ENCODE results near the gene COL8A1. TPM values are rescaled to one million over a fixed set of nuclear protein-coding genes. Genes with fewer than 3 reads are reported as not detected.
A peak's percentile ranks its signal among the peaks of the same experiment; 100 is the strongest.

The COL8A1 gene
- total RNA-seq, 2 experiments from 2014 or later, result 0.07 TPM; not detected in 1

DNA sequence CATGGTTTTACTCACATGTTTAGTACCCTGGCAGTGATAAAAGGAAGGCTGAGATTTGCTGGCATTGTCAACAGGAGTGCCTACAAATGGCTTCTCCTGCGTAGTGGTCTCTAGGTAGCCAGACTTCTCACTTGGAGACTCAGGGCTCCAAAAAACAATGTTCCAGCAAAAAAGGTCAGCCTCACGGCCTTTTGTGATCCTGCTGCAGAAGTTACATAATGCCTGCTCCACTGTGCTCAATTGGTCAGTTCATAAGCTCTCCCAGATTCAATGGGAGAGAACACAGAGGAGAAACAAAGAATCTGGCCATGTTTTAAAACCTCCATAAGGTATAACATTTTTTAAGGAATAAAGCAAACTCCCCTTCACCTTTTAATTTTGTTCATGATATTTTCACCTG lies 103.2 kb downstream of the COL8A1 start:
- H3K27me3 Mint-ChIP-seq, result no peaks in the 10 kb centered on the region
- H3K27ac Mint-ChIP-seq, result no peak overlapping the region
- ChIA-PET POLR2A (no interaction called here), CTCF (no interaction called here)
- H3K4me3 Mint-ChIP-seq, result no peak overlapping the region
- no peak for DNase-seq
- no peaks in the 10 kb centered on the region for H3K36me3 Mint-ChIP-seq (ENCODE audit: low read depth)
- H3K4me1 Mint-ChIP-seq, result no peaks in the 10 kb centered on the region
- H3K9me3 Mint-ChIP-seq, result no peaks in the 10 kb centered on the region

DNA sequence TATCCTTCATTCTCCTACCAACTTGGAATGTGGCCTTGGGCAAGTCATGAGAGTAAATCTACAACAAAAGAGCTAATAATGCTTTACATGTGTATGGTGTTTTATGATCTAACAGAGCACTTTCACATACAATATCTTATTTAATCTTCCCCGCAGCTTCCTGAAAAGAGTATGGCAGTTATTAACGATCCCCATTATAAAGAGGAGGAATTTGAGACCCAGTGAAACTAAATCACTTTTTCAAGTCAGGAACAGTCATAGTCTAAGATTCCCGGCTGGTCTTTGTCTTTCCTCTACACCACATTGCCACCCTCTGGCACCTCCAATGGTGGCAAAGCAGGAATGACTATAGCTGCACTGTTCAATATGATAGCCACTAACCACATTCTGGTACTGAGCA lies 109.5 kb downstream of the COL8A1 start:
- Mint-ChIP-seq H3K36me3 (ENCODE audit: low read depth) (no peaks in the 10 kb centered on the region), H3K27me3 (peaks cover 7% of the 10 kb centered on the region), H3K4me3 (no peak overlapping the region), H3K4me1 (no peaks in the 10 kb centered on the region), H3K9me3 (no peaks in the 10 kb centered on the region), H3K27ac (no peak overlapping the region)
- POLR2A ChIA-PET, result no interaction called here
- DNase-seq, result no peak
- CTCF ChIA-PET, result no interaction called here

DNA sequence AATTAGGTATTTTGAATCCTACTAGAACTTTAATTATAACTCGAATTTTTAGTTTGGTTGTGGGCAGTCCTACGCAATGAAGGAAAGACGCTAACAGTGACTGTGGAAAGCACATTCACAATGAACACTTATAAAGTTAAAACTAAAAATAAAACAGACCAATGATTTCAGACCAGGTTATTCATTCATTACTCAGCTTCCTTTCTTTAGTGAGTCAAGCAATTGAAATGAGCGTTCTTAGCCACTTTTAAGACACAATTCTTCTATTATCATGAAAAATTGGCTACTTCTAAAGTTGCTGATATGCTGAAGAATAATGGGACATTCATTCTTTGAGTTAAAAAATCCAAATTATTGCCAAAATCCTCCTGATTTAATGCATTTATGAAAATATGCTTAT lies 113.3 kb downstream of the COL8A1 start:
- no peak for DNase-seq
- no peak overlapping the region for H3K27ac Mint-ChIP-seq
- ChIA-PET POLR2A (no interaction called here), CTCF (no interaction called here)
- no peaks in the 10 kb centered on the region for H3K9me3 Mint-ChIP-seq
- H3K4me3 Mint-ChIP-seq, result no peak overlapping the region
- no peaks in the 10 kb centered on the region for H3K36me3 Mint-ChIP-seq (ENCODE audit: low read depth)
- H3K27me3 Mint-ChIP-seq, result peaks cover 17% of the 10 kb centered on the region
- no peaks in the 10 kb centered on the region for H3K4me1 Mint-ChIP-seq

DNA sequence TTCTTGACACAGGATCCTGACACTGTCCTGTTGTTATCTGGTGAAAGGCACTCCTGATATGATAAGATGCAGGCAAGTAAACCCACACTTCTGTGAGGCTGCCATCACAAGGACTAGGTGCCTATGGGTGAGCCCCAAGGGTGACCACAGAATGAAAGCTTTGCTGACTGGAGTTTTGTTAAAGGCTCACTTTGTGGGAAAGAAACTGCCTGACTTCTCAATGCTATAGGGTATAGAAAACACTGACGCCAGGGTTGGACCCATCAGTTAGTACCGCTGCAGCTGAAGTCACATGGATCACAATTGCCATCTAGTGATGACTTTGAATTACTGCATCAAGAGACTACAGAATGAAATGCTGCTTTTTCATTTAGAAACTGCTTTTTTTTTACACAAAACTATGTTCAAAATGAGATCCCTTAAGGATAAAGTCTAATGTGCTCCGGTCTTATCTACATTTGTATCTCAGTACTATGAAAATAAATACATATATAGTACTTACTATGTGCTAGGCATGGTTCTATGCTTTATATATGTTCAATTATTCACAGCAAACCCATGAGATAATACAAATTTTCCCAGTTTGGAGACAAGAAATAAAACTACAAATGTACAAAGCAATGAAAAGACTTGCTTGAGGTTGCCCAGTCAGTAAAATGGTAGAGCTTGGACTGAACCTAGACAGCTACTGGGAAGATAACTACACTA lies 115.0 kb downstream of the COL8A1 start:
- DNase-seq, result peak; percentile 27
- Mint-ChIP-seq H3K27me3 (peaks cover 24% of the 10 kb centered on the region), H3K4me1 (no peaks in the 10 kb centered on the region), H3K9me3 (no peaks in the 10 kb centered on the region), H3K36me3 (ENCODE audit: low read depth) (no peaks in the 10 kb centered on the region), H3K27ac (no peak overlapping the region), H3K4me3 (no peak overlapping the region)
- ChIA-PET POLR2A (no interaction called here), CTCF (no interaction called here)

DNA sequence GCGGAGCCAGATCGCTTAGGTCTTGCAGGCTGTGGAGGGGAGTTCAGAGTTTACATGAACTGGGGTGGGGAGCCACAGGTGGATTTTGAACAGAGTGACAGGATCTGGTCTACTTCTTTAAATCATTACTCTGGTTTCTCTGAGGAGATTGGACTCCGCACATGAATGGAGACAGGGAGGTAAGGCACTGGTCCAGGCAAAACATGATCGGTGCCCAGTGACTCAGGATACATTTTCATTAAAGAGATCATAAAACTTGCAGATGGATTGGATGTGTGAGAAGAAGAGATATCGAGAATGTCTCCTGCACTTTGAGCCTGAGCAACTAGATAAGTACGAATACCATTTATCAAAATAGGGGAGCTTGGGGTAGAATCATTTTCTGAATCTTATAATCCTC lies 117.4 kb downstream of the COL8A1 start:
- DNase-seq, result no peak
- peaks cover 39% of the 10 kb centered on the region for H3K27me3 Mint-ChIP-seq
- ChIA-PET CTCF (no interaction called here), POLR2A (no interaction called here)
- H3K36me3 Mint-ChIP-seq (ENCODE audit: low read depth), result no peaks in the 10 kb centered on the region
- no peaks in the 10 kb centered on the region for H3K9me3 Mint-ChIP-seq
- no peaks in the 10 kb centered on the region for H3K4me1 Mint-ChIP-seq
- H3K27ac Mint-ChIP-seq, result no peak overlapping the region
- H3K4me3 Mint-ChIP-seq, result no peak overlapping the region

DNA sequence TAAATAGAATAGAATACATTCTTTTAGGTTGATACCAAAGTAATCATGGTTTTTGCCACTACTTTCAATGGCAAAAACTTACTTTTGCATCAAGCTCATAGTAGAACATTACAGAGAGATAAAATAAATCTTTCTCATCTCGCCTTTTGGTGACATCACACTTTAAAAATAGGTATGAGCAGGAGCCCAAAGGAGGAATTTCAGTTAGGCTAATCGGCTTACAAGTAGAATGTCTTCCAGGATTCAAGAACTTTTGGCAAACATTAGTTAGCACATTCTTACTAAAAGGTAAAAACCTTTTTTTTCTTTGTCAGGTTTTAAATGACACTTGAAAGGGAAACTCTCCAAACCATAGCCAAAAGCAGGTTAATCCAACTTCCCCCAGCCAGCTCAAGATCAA lies 119.6 kb downstream of the COL8A1 start:
- DNase-seq, result no peak
- Mint-ChIP-seq H3K27ac (no peak overlapping the region), H3K4me1 (no peaks in the 10 kb centered on the region), H3K9me3 (no peaks in the 10 kb centered on the region), H3K27me3 (peaks cover 33% of the 10 kb centered on the region), H3K4me3 (no peak overlapping the region), H3K36me3 (ENCODE audit: low read depth) (no peaks in the 10 kb centered on the region)
- ChIA-PET CTCF (no interaction called here), POLR2A (no interaction called here)

DNA sequence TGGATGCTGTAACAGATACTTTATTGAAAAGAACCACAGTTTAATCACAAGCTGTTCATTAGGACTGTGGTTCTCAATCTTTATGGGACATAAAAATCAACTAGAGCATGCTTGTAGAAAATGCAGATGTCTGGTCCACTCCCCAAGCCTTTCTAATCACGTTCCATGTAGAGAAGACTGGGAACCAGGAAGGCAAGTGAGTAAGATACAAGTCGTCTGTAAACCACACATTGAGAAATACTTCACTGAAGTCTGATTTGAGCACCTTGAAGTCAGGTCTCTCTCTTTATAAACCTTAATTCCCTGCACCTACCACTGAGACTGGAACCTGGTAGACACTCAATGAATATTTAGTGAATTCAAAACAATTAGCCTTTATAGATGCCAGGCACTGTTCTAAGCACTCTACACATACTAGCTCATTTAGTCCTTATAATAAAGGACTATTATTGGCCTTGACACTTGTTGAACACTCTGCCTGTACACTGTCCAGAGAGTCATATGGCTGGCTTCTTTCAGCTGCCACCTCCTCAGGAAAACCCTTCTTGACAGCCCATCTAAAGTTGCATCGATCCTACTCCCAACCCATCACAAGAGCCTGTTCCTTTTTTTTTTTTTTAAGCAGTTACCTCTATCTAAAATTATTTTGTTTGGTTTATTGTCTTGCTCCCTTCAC lies 120.2 kb downstream of the COL8A1 start:
- no peak overlapping the region for H3K4me3 Mint-ChIP-seq
- no peaks in the 10 kb centered on the region for H3K36me3 Mint-ChIP-seq (ENCODE audit: low read depth)
- H3K27ac Mint-ChIP-seq, result no peak overlapping the region
- peaks cover 33% of the 10 kb centered on the region for H3K27me3 Mint-ChIP-seq
- POLR2A ChIA-PET, result no interaction called here
- H3K9me3 Mint-ChIP-seq, result no peaks in the 10 kb centered on the region
- CTCF ChIA-PET, result no interaction called here
- no peak for DNase-seq
- no peaks in the 10 kb centered on the region for H3K4me1 Mint-ChIP-seq

DNA sequence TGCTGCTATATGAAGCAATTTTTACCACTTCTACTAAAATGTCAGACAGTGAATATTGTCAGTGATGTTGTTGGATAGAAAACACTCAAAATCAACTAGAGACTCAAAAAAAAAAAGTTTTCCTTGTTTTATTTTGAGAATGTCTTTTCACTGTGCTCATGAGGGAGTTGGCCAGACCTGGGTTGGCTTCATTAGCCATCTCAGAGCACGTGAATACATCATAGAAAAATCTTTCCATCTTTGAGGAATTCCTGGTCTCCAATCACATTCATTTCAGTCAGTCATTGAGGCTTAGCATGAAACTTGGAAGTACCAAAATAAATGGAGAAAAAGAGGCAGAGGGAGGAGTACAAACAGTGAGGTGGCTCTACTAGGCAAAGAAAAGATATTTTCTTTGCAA lies 121.6 kb downstream of the COL8A1 start:
- Mint-ChIP-seq H3K36me3 (ENCODE audit: low read depth) (no peaks in the 10 kb centered on the region), H3K4me3 (no peak overlapping the region), H3K27me3 (peaks cover 29% of the 10 kb centered on the region), H3K9me3 (no peaks in the 10 kb centered on the region), H3K4me1 (no peaks in the 10 kb centered on the region), H3K27ac (no peak overlapping the region)
- POLR2A ChIA-PET, result no interaction called here
- CTCF ChIA-PET, result no interaction called here
- no peak for DNase-seq

DNA sequence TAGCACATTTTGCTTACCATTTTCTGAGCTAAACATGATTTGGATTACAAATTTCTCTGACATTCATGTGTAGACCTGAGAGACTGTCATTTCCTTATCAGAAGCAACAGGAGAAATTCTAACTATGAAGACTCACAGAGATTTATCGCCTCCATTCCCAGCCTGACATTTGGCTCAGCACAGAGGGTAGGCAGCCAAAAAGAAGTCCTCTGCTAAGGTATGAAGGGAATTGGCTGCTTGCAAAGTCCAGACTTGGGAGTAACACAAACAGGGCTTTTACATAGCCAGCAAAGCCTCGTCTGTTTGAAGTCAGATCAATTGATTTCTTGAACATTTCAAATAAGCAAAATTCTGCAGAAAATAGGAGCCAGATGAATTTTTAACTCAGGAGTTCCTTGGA lies 122.2 kb downstream of the COL8A1 start:
- Mint-ChIP-seq H3K4me1 (no peaks in the 10 kb centered on the region), H3K27me3 (peaks cover 27% of the 10 kb centered on the region), H3K36me3 (ENCODE audit: low read depth) (no peaks in the 10 kb centered on the region), H3K27ac (no peak overlapping the region), H3K4me3 (no peak overlapping the region), H3K9me3 (no peaks in the 10 kb centered on the region)
- POLR2A ChIA-PET, result no interaction called here
- no peak for DNase-seq
- CTCF ChIA-PET, result no interaction called here

DNA sequence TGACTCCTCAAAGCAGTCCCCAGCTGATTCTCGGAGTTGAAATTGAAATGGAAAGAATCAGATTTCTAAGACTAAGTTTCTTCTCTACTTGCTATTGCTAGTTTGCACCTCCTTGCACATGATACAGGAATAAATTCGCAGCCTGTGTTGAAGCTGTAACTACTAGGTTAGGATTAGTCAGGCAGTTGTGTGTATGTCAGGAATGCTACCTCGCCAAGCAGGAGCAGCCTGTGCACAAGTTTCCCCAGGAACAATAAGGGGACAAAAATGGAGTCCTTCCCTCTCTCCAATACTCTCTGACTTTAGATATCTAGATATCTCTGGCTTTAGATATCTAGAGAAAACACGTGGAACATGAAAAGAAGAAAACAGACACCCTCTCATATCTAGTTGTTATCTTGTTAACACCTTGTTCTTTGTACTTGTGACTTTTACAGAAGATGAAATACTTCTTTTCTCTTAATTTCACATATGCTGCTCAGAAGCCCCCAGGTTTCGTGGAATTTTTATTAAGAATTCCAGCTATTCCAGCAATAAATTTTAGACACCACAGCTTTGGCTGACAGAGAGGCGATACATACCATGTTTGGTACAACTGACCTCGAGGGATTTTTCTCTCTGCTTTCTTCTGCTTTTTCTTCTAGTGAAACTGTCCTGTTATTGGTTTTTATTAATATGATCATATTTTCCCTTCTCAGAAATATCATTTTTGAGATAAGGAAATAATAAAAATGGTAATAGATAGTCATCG lies 123.2 kb downstream of the COL8A1 start:
- ChIA-PET POLR2A (no interaction called here), CTCF (no interaction called here)
- no peak overlapping the region for H3K27ac Mint-ChIP-seq
- no peak for DNase-seq
- H3K27me3 Mint-ChIP-seq, result peaks cover 24% of the 10 kb centered on the region
- no peak overlapping the region for H3K4me3 Mint-ChIP-seq
- H3K36me3 Mint-ChIP-seq (ENCODE audit: low read depth), result no peaks in the 10 kb centered on the region
- H3K4me1 Mint-ChIP-seq, result no peaks in the 10 kb centered on the region
- H3K9me3 Mint-ChIP-seq, result no peaks in the 10 kb centered on the region

DNA sequence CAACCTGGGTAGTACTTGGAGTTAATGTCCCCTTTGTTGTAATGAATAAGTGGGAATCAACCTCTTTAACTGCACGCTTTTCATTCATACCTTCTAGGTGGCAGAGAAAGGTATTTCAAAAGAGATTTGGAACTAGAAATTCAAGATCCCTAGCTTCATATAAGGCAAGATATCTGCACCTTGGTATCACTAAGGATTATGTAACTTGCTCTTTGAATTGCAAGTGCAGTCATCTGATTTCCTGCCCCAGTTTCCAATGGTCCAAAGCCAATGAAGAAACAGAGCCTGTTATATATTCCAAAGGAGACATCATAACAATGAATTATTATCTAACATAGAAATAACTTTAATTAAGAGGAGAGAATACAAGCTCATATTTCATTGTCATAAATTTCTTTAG lies 124.5 kb downstream of the COL8A1 start:
- DNase-seq, result no peak
- CTCF ChIA-PET, result no interaction called here
- POLR2A ChIA-PET, result no interaction called here

DNA sequence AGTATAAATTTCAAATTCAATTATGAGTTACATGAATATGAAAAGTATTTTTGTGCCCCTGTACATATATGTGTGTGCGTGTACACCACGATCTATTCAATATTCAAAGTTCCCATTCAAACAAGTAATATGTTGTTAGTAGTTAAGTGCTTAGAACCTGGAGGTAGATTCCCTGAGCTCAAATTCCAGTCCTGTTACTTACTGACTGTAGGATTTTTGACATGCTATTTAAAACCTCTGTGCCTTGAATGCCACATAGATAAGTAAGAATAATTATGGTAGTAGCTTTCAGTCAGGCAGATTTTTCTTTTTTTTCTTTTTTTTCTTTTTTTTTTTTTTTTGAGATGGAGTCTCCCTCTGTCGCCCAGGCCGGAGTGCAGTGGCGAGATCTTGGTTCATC lies 126.0 kb downstream of the COL8A1 start:
- DNase-seq, result no peak
- H3K27me3 Mint-ChIP-seq, result peaks cover 8% of the 10 kb centered on the region
- H3K4me1 Mint-ChIP-seq, result no peaks in the 10 kb centered on the region
- ChIA-PET CTCF (interaction anchor here (0.6 kb wide), 1 partner anchor 55 kb away, joined by 4 read pairs; no protein-coding TSS in a partner anchor), POLR2A (no interaction called here)
- H3K27ac Mint-ChIP-seq, result no peak overlapping the region
- no peak overlapping the region for H3K4me3 Mint-ChIP-seq
- no peaks in the 10 kb centered on the region for H3K36me3 Mint-ChIP-seq (ENCODE audit: low read depth)
- H3K9me3 Mint-ChIP-seq, result no peaks in the 10 kb centered on the region

More for the DNA sequence above, 124.5 kb downstream of the COL8A1 start:
- Mint-ChIP-seq H3K9me3 (no peaks in the 10 kb centered on the region), H3K36me3 (ENCODE audit: low read depth) (no peaks in the 10 kb centered on the region), H3K27me3 (peaks cover 22% of the 10 kb centered on the region), H3K4me1 (no peaks in the 10 kb centered on the region), H3K27ac (no peak overlapping the region), H3K4me3 (no peak overlapping the region)

DNA sequence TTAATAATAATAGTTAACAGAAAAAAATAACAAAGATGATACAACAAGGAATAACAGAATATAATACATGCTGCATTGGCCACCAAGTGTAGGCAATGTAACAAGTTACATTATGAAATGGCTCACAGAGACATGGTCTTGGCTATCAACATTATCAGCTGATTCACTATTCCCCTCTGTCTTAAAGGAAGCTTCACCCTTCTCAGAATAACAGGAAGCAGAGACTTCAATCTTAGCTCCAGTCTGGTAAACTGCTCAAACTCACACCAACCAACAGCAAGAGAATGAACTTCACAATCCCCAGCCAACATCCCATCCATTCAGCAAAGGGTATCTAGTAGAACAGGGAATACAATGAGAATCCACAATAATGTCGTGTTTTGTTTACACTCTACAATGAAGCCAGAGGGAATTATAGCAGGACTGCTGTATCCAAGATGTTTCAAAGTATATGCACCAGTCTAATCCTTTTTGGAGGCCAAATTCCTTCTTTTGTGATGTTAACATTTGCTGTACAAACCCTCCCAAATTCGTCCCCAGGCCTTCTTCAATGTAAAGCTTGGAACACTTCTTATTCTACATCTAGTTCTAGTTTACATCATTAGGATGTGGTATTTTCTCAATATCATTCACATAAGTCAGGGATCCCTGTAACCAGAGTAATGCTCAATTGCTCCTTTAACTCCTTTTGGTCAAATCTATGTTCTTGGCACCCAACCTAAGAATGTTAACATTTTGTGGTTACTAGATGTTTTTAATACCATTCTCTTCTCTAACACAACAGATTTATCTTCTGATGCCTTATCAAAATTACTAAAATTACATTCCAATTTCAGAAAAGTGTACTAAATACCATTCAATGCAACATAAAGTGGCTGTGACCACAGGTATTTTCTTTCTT lies 126.9 kb downstream of the COL8A1 start:
- H3K27ac Mint-ChIP-seq, result no peak overlapping the region
- no peak overlapping the region for H3K4me3 Mint-ChIP-seq
- H3K9me3 Mint-ChIP-seq, result no peaks in the 10 kb centered on the region
- no peaks in the 10 kb centered on the region for H3K4me1 Mint-ChIP-seq
- POLR2A ChIA-PET, result no interaction called here
- no peaks in the 10 kb centered on the region for H3K36me3 Mint-ChIP-seq (ENCODE audit: low read depth)
- DNase-seq, result no peak
- no peaks in the 10 kb centered on the region for H3K27me3 Mint-ChIP-seq
- CTCF ChIA-PET, result no interaction called here
